Measurements from ENCODE around the gene SLC27A6.

The SLC27A6 gene

GRCh38 chr5:128984480-128984879, 19.2 kb downstream of the SLC27A6 start:
- no peak for ATAC-seq
- TF ChIP-seq TOX (CRISPR knock-in tag; IDR thresholded peaks at IDR 0.05; ENCODE audit: borderline replicate concordance) (no peak), ZNF565 (CRISPR knock-in tag; conservative IDR thresholded peaks at IDR 0.05; ENCODE audit: low read depth) (no peak)

- no peak for ATAC-seq
- TF ChIP-seq BACH2 (CRISPR knock-in tag; IDR thresholded peaks at IDR 0.05; ENCODE audit: borderline replicate concordance) (no peak), SNAI2 (CRISPR knock-in tag; IDR thresholded peaks at IDR 0.05) (no peak), ZNF565 (CRISPR knock-in tag; conservative IDR thresholded peaks at IDR 0.05; ENCODE audit: low read depth) (no peak), RARB (CRISPR knock-in tag; IDR thresholded peaks at IDR 0.05) (no peak), GLIS3 (CRISPR knock-in tag; IDR thresholded peaks at IDR 0.05) (no peak), ZNF70 (CRISPR knock-in tag; IDR thresholded peaks at IDR 0.05) (no peak), TCF4 (CRISPR knock-in tag; IDR thresholded peaks at IDR 0.05; ENCODE audit: borderline replicate concordance) (no peak), ESRRG (CRISPR knock-in tag; IDR thresholded peaks at IDR 0.05) (no peak), ZC3H10 (CRISPR knock-in tag; IDR thresholded peaks at IDR 0.05) (no peak), TOX (CRISPR knock-in tag; IDR thresholded peaks at IDR 0.05; ENCODE audit: borderline replicate concordance) (no peak)
- TF ChIP-seq, protein P1, sequence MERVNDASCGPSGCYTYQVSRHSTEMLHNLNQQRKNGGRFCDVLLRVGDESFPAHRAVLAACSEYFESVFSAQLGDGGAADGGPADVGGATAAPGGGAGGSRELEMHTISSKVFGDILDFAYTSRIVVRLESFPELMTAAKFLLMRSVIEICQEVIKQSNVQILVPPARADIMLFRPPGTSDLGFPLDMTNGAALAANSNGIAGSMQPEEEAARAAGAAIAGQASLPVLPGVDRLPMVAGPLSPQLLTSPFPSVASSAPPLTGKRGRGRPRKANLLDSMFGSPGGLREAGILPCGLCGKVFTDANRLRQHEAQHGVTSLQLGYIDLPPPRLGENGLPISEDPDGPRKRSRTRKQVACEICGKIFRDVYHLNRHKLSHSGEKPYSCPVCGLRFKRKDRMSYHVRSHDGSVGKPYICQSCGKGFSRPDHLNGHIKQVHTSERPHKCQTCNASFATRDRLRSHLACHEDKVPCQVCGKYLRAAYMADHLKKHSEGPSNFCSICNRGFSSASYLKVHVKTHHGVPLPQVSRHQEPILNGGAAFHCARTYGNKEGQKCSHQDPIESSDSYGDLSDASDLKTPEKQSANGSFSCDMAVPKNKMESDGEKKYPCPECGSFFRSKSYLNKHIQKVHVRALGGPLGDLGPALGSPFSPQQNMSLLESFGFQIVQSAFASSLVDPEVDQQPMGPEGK (CRISPR knock-in tag; IDR thresholded peaks at IDR 0.05; ENCODE audit: borderline replicate concordance), result no peak
- TF ChIP-seq, protein P2, sequence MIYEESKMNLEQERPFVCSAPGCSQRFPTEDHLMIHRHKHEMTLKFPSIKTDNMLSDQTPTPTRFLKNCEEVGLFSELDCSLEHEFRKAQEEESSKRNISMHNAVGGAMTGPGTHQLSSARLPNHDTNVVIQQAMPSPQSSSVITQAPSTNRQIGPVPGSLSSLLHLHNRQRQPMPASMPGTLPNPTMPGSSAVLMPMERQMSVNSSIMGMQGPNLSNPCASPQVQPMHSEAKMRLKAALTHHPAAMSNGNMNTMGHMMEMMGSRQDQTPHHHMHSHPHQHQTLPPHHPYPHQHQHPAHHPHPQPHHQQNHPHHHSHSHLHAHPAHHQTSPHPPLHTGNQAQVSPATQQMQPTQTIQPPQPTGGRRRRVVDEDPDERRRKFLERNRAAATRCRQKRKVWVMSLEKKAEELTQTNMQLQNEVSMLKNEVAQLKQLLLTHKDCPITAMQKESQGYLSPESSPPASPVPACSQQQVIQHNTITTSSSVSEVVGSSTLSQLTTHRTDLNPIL (CRISPR knock-in tag; IDR thresholded peaks at IDR 0.05; ENCODE audit: low read depth), result no peak
Measured at GRCh38 chr5:128988476-128988875, 23.2 kb downstream of the SLC27A6 start.

DNA sequence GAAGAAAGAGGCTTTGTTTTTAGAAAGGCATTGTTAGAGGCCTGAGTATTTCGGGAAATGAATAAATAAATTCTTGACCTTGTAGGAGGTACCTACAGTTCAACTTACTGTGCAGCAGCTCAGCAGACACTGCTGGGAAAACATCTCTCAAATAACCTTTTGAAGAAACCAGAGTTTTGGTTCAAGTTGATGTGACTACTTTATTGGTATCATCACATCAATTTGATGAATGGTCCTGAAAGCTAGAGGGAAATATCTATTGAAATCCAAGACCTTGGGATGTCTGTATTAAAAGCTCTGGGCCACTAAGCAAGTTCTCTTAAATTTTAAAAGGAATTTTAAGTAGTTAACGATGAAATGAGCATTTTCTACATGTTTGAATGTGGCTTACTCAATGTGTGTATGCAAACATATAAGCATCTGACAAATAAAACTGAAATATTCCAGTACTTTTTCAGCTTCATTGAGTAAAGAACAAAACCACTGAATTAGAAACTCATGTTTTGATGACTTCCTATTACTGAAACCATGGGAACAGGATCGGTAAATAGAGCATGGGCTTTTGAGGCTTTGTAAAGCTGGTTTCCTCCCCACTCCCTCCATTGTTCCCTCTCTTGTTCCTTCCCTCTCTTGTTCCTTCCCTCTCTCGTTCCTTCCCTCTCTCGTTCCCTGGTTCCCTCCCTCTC, 36.7 kb downstream of the SLC27A6 start:
- no peak for ATAC-seq

GRCh38 chr5:129002527-129002842, 37.2 kb downstream of the SLC27A6 start:
- no peak for ATAC-seq
- TF ChIP-seq, protein P1 (CRISPR knock-in tag; IDR thresholded peaks at IDR 0.05; ENCODE audit: borderline replicate concordance), result no peak
- TF ChIP-seq BACH2 (CRISPR knock-in tag; IDR thresholded peaks at IDR 0.05; ENCODE audit: borderline replicate concordance) (no peak), CSDC2 (CRISPR knock-in tag; IDR thresholded peaks at IDR 0.05) (no peak), ISL1 (CRISPR knock-in tag; IDR thresholded peaks at IDR 0.05) (no peak), TCF4 (CRISPR knock-in tag; IDR thresholded peaks at IDR 0.05; ENCODE audit: borderline replicate concordance) (no peak), OSR1 (CRISPR knock-in tag; IDR thresholded peaks at IDR 0.05) (no peak), ZNF8 (CRISPR knock-in tag; IDR thresholded peaks at IDR 0.05) (no peak), ZC3H10 (CRISPR knock-in tag; IDR thresholded peaks at IDR 0.05) (no peak)
- TF ChIP-seq, protein P3, sequence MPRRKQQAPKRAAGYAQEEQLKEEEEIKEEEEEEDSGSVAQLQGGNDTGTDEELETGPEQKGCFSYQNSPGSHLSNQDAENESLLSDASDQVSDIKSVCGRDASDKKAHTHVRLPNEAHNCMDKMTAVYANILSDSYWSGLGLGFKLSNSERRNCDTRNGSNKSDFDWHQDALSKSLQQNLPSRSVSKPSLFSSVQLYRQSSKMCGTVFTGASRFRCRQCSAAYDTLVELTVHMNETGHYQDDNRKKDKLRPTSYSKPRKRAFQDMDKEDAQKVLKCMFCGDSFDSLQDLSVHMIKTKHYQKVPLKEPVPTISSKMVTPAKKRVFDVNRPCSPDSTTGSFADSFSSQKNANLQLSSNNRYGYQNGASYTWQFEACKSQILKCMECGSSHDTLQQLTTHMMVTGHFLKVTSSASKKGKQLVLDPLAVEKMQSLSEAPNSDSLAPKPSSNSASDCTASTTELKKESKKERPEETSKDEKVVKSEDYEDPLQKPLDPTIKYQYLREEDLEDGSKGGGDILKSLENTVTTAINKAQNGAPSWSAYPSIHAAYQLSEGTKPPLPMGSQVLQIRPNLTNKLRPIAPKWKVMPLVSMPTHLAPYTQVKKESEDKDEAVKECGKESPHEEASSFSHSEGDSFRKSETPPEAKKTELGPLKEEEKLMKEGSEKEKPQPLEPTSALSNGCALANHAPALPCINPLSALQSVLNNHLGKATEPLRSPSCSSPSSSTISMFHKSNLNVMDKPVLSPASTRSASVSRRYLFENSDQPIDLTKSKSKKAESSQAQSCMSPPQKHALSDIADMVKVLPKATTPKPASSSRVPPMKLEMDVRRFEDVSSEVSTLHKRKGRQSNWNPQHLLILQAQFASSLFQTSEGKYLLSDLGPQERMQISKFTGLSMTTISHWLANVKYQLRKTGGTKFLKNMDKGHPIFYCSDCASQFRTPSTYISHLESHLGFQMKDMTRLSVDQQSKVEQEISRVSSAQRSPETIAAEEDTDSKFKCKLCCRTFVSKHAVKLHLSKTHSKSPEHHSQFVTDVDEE (CRISPR knock-in tag; IDR thresholded peaks at IDR 0.05), result no peak

More for the DNA sequence above, 36.7 kb downstream of the SLC27A6 start:
- no peak for TF ChIP-seq ESRRG (CRISPR knock-in tag; IDR thresholded peaks at IDR 0.05)
- TF ChIP-seq OSR1 (CRISPR knock-in tag; IDR thresholded peaks at IDR 0.05), result no peak
- no peak for TF ChIP-seq SNAI2 (CRISPR knock-in tag; IDR thresholded peaks at IDR 0.05)
- no peak for TF ChIP-seq TOX (CRISPR knock-in tag; IDR thresholded peaks at IDR 0.05; ENCODE audit: borderline replicate concordance)
- TF ChIP-seq ISL1 (CRISPR knock-in tag; IDR thresholded peaks at IDR 0.05), result no peak
- no peak for TF ChIP-seq ZNF8 (CRISPR knock-in tag; IDR thresholded peaks at IDR 0.05)
- no peak for TF ChIP-seq TCF4 (CRISPR knock-in tag; IDR thresholded peaks at IDR 0.05; ENCODE audit: borderline replicate concordance)
- no peak for TF ChIP-seq ZNF565 (CRISPR knock-in tag; conservative IDR thresholded peaks at IDR 0.05; ENCODE audit: low read depth)

Measured in SK-N-SH treated with all-trans-retinoic acid at 6 μM for 48 hours (cell line).